Nephron progenitor cell (in vitro differentiated cells): ENCODE measurements around the gene AVEN.

ENCODE experiments used
- DNase-seq: peaks from one replicate; pipeline ENCODE4 v3.0.0; 2021
- H3K27ac Mint-ChIP-seq: 2 replicates; pipeline ENCODE4 v1.8.0; 2021; ENCODE audit warnings: mild to moderate bottlenecking, moderate library complexity, mixed read lengths
- H3K27me3 Mint-ChIP-seq: 2 replicates; pipeline ENCODE4 v1.8.0; 2021; ENCODE audit warnings: mild to moderate bottlenecking, low read depth, mixed read lengths; ENCODE audit not compliant: poor library complexity
- H3K36me3 Mint-ChIP-seq: 2 replicates; pipeline ENCODE4 v1.8.0; 2021; ENCODE audit warnings: low read depth, mixed read lengths
- H3K4me1 Mint-ChIP-seq: 2 replicates; pipeline ENCODE4 v1.8.0; 2021; ENCODE audit warnings: mixed read lengths
- H3K4me3 Mint-ChIP-seq: 2 replicates; pipeline ENCODE4 v1.8.0; 2021; ENCODE audit warnings: mild to moderate bottlenecking, moderate library complexity, mixed read lengths
- H3K9me3 Mint-ChIP-seq: 2 replicates; pipeline ENCODE4 v1.8.0; 2021; ENCODE audit warnings: mild to moderate bottlenecking, moderate library complexity, mixed read lengths
- CTCF ChIP-seq: fragments of 200-600 bp; sonication (generic); IDR thresholded peaks from 2 replicates; pipeline ENCODE4 v1.5.0; 2021; ENCODE audit warnings: antibody characterized with exemption

Gene AVEN

GRCh38 chr15:33860754-33861153, 178.2 kb downstream of the AVEN start:
- no peak for TF ChIP-seq CTCF
- H3K27ac Mint-ChIP-seq, result no peak overlapping the region
- no peak for DNase-seq
- H3K9me3 Mint-ChIP-seq, result no peaks in the 10 kb centered on the region
- peaks cover 14% of the 10 kb centered on the region for H3K4me1 Mint-ChIP-seq
- H3K36me3 Mint-ChIP-seq, result peaks cover 9% of the 10 kb centered on the region
- H3K4me3 Mint-ChIP-seq, result no peak overlapping the region
- H3K27me3 Mint-ChIP-seq, result no peaks in the 10 kb centered on the region

- H3K36me3 Mint-ChIP-seq, result peaks cover 9% of the 10 kb centered on the region
- H3K27me3 Mint-ChIP-seq, result no peaks in the 10 kb centered on the region
- no peak for DNase-seq
- H3K4me3 Mint-ChIP-seq, result no peak overlapping the region
- H3K27ac Mint-ChIP-seq, result no peak overlapping the region
- H3K9me3 Mint-ChIP-seq, result no peaks in the 10 kb centered on the region
- no peak for TF ChIP-seq CTCF
- peaks cover 10% of the 10 kb centered on the region for H3K4me1 Mint-ChIP-seq
Observed at GRCh38 chr15:33859992-33860545, 178.9 kb downstream of the AVEN start.

GRCh38 chr15:33858836-33859235, 180.2 kb downstream of the AVEN start:
- no peak overlapping the region for H3K4me3 Mint-ChIP-seq
- no peak for DNase-seq
- TF ChIP-seq CTCF, result no peak
- H3K36me3 Mint-ChIP-seq, result peaks cover 9% of the 10 kb centered on the region
- no peaks in the 10 kb centered on the region for H3K4me1 Mint-ChIP-seq
- no peaks in the 10 kb centered on the region for H3K27me3 Mint-ChIP-seq
- H3K27ac Mint-ChIP-seq, result no peak overlapping the region
- no peaks in the 10 kb centered on the region for H3K9me3 Mint-ChIP-seq

- Mint-ChIP-seq H3K4me1 (no peaks in the 10 kb centered on the region), H3K9me3 (no peaks in the 10 kb centered on the region), H3K4me3 (no peak overlapping the region), H3K27ac (no peak overlapping the region), H3K36me3 (peaks cover 9% of the 10 kb centered on the region), H3K27me3 (no peaks in the 10 kb centered on the region)
- no peak for TF ChIP-seq CTCF
- DNase-seq, result no peak
Observed at GRCh38 chr15:33857726-33858125, 181.3 kb downstream of the AVEN start.

GRCh38 chr15:33852570-33852969, 186.4 kb downstream of the AVEN start:
- DNase-seq, result no peak
- Mint-ChIP-seq H3K36me3 (peaks cover 4% of the 10 kb centered on the region), H3K27me3 (peaks cover 4% of the 10 kb centered on the region), H3K9me3 (no peaks in the 10 kb centered on the region), H3K4me3 (no peak overlapping the region), H3K4me1 (no peaks in the 10 kb centered on the region), H3K27ac (no peak overlapping the region)
- TF ChIP-seq CTCF, result no peak

GRCh38 chr15:33852094-33852493, 186.9 kb downstream of the AVEN start:
- no peaks in the 10 kb centered on the region for H3K4me1 Mint-ChIP-seq
- no peak overlapping the region for H3K27ac Mint-ChIP-seq
- no peak for DNase-seq
- H3K36me3 Mint-ChIP-seq, result no peaks in the 10 kb centered on the region
- H3K27me3 Mint-ChIP-seq, result peaks cover 4% of the 10 kb centered on the region
- H3K4me3 Mint-ChIP-seq, result no peak overlapping the region
- no peaks in the 10 kb centered on the region for H3K9me3 Mint-ChIP-seq
- no peak for TF ChIP-seq CTCF
